Activated CD4-positive, CD25-positive, alpha-beta regulatory T cell (primary cell): ENCODE results near the gene FLOT1.

ENCODE experiments used
- DNase-seq, 4 experiments: peaks; one replicate each; lab custom pipeline; 2025; lab: John Stamatoyannopoulos, UW

The FLOT1 gene

GRCh38 chr6:30700340-30700739 lies 42.1 kb downstream of the FLOT1 start:
- DNase-seq = no peak

- DNase-seq = no peak
Observed at GRCh38 chr6:30696432-30696831, 46.1 kb downstream of the FLOT1 start.

- no peak for DNase-seq
Observed at GRCh38 chr6:30691208-30691847, 51.2 kb downstream of the FLOT1 start.

GRCh38 chr6:30690403-30691207 lies 51.9 kb downstream of the FLOT1 start, which contains the start of gene NRM:
Gene NRM, minus strand, starts transcription at chr6:30690984. Its CDS starts 10 bp downstream, at chr6:30690974.
- peak; percentile 37 to 67 (median 49) for DNase-seq

- no peak for DNase-seq
Observed at GRCh38 chr6:30689985-30690384, 52.5 kb downstream of the FLOT1 start.

GRCh38 chr6:30689022-30689865 lies 53.2 kb downstream of the FLOT1 start:
- no peak for DNase-seq

GRCh38 chr6:30688569-30688968 lies 53.9 kb downstream of the FLOT1 start:
- no peak for DNase-seq

GRCh38 chr6:30687659-30688431 lies 54.6 kb downstream of the FLOT1 start:
- no peak for DNase-seq

GRCh38 chr6:30686908-30687658 lies 55.4 kb downstream of the FLOT1 start:
- DNase-seq = peak; percentile 53 to 72 (median 60)

GRCh38 chr6:30686009-30686907 lies 56.2 kb downstream of the FLOT1 start, which contains the start of gene PPP1R18:
Gene PPP1R18, minus strand, starts transcription at chr6:30686645. Its CDS starts 627 bp downstream, at chr6:30686018.
- DNase-seq = peak; percentile 64 to 79 (median 70)

- no peak for DNase-seq
Observed at GRCh38 chr6:30685157-30686008, 57.1 kb downstream of the FLOT1 start.

- DNase-seq = peak in 3 of 4 experiments; percentile 14 to 47 (median 43)
Observed at GRCh38 chr6:30684386-30685156, 57.9 kb downstream of the FLOT1 start.

- DNase-seq = no peak
Observed at GRCh38 chr6:30683980-30684338, 58.5 kb downstream of the FLOT1 start.

GRCh38 chr6:30683183-30683979 lies 59.1 kb downstream of the FLOT1 start:
- DNase-seq = no peak

GRCh38 chr6:30682143-30683117 lies 60.1 kb downstream of the FLOT1 start:
- DNase-seq = peak; percentile 52 to 91 (median 75)

GRCh38 chr6:30681766-30682142 lies 60.7 kb downstream of the FLOT1 start:
- no peak for DNase-seq
